Raji (cell line): ENCODE data around the gene ABLIM2.

Experiments used
- POLR2A ChIP-seq: IDR thresholded peaks from 2 replicates; pipeline ENCODE4 v1.6.1; 2011; ENCODE audit warnings: low read depth, low read length, control low read depth; ENCODE audit not compliant: insufficient read depth

The ABLIM2 gene

DNA sequence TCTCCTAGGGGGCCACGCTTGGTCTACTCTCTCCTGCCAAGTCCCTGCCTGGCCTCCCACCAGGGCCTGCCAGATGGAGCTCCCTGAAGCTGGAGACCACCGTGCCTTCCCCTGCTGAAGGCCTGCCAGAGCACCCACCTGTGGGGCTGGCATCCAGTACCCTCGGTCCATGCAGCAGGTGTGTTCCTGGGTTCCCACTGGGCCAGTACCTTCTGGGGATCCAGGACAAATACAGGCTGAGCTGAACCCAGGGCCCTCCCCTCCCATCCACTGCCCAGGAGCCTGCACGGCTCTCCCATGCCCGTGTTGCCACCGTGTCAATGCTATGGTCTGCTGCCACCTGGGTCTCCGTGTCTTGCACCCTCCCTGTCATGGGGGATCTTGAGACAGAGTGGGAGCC is 68.8 kb downstream of the ABLIM2 start:
- TF ChIP-seq POLR2A: no peak

GRCh38 chr4:8088966-8089491 is 69.6 kb downstream of the ABLIM2 start:
- no peak for TF ChIP-seq POLR2A

DNA sequence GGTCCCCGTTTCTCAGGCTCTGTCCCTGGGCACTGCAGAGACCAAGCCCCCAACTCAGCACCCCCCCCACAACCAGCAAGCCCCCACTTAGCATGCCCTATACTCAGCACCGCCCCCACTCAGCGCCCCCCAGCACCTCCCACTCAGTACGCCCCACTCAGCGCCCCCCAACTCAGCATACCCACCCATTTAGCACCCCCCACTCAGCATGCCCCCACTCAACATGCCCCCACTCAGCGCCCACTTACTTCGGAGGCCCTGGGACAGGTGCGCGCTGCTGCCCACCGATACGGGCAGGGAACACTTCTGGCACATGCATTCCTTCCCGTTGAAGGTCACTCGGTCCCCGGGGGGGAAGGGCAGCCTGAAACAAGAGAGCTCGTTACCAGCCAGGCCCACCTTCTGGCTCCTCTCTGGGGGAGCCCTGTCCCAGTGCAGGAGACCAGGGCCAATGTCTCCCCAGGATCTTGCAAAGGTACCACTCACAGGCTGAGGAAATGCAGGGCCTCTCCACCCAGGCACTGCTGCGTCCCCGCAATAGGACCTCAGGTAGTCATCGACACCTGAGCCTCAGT is 70.6 kb downstream of the ABLIM2 start:
- no peak for TF ChIP-seq POLR2A

DNA sequence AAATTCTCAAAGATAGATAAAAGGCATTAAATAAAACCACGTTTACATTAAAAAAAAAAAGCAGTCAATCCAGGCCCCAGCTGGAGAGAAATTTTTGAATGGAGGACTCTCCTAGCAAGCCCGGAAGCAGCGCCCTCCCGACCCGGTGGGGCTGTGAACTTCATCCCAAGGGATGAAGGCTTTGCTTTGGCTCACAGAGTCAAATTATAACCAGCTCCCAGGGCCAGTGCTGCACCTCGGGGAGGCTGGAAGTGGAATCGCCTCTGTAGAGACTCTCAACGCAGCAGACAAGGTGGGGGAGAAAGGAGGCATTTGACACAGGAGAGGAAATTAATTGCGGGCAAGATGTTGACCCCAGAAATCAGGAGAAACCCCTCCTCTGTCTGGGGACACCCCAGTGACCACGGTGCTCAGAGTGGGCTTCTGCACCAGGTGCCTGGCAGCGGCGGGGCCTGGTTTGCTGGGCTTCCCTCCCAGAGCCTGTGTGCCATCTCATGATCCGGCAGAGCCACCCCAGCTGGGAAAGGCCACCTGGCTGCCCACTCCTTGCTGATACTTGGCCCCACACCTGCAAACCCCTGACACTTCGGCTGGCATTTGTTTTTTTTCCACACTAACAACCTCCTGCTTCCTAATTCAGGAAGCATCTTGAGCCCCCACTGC is 71.7 kb downstream of the ABLIM2 start:
- TF ChIP-seq POLR2A: no peak

- no peak for TF ChIP-seq POLR2A
Measured at GRCh38 chr4:8085491-8086117, 73.0 kb downstream of the ABLIM2 start.

DNA sequence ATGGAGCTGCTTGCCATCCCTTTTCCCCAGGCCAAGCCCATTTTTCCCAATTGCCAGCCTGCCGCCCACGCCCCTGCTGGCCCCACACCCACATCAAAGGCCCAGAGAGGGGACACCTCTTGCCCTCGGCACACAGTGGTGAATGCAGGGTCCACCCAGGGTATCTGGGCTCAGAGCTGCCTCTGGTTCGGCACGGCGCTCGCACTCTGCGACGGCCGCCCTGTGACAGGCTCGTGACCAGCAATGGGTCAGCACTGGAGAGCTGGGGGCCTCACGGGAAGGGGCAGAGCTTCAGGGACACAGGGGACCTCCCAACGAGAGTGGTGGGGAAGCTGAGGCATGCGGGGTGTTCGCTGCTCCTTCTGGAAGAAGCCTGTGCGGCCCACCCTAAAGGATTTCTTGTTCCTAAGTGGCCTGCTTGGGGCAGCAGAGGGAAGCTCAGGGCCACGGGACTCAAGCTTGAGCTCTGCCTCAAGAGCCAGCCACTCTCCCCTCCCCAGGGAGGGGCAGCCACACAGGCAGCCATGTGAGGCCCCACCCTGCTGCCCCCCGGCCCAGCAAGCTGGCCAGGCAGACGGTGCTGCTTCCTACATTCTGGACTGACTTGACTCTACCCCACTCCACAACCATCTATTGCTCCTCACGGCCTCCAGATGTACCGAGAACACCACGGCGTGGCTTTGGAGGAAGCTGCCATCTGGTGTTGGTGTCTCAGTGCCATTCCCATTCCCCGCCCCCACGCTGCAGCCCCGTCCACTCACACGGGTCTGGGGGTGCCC is 73.7 kb downstream of the ABLIM2 start:
- TF ChIP-seq POLR2A: no peak

DNA sequence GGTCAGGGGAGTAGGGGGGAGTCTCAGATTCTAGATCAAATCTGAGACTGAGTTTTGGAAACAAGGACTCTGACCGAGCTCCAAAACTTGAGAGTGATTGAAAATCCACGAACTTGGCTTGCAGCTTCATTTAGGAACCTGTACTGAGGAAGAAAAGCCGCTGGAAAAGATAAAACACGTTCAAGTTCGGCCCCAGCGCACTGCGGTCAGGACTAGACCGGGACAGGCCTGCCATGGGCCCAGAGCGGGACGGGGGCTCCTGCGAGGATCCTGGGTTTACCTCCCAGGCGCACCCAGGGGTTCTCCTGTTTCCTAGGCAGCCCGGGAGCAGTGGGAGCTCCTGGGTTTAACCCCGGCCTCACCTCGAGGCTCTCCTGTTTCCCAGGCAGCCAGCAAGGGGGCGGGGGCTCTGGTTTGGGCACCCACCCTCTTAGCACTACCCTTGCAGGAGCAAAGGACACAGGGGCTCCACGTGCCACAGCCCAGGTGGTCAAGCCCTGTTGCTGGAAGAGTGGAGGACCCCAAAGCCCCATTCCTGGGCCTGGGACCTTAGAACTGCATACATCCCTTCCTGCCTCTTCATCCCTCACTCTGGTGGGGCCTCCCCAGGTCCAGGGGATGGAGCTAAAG is 74.5 kb downstream of the ABLIM2 start:
- TF ChIP-seq POLR2A: no peak

- no peak for TF ChIP-seq POLR2A
Measured at GRCh38 chr4:8083086-8083825, 75.4 kb downstream of the ABLIM2 start.

- no peak for TF ChIP-seq POLR2A
Measured at GRCh38 chr4:8082517-8083055, 76.0 kb downstream of the ABLIM2 start.

DNA sequence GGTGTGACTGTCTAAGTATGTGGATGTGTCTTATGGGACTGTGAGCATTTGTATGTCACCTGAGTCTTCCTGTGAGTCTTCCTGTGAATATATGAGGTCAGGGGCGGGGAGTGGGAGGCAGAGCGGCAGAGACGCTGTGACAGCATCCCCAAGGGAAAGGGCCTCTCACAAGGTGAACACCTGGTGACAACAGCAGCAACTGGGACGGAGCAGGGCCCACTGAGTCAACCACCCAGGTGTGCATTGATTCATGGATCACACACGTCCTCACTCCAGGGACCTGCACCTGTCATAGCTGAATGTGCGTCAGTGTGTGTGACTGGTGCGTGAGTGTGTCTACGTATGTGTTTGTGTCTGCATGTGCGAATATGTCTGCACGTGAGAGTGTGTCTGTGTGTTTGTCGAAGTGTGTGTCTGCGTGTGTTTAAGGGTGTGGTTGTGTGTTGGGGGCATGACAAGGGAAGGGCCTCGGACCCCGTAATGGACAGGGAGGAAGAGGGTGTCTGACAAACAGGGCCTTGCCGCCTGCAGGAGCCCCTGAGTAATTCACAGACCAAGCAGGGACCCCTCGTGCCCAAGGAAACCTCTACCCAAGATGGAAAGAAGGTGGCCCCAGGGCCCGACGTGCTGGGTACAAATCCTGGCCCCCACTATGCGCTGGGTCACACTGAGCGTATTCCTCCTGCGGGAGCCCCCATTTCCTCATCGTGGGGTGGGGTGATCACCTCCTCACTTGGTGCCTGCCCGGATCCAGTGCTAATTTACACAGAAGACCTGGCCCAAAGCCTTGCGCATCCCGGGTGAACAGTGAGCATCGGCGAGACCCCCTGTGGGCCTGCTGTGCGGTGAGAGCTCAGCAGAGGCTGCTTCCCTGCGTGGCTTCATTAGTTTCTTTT is 76.7 kb downstream of the ABLIM2 start:
- TF ChIP-seq POLR2A: no peak

DNA sequence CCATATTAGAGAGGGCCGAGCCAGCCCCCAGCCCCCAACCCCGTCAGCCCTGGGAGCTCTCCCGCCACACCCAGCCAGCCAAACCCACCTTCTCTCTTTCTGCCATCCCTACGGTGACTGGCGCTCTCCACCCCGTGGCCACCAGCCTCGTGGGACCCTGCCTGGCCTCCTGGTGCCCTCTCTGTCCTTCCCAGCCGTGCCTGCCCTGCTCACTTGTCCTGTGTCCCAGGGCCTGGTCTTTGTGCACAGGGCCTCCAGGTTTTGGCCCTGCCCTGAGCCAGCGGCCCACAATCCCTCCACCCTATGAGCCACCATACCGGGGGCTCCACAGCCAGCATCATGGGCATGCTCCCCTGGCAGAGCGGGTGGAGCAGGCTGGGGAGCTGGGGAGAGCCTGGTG is 77.4 kb downstream of the ABLIM2 start:
- no peak for TF ChIP-seq POLR2A

- TF ChIP-seq POLR2A: no peak
Measured at GRCh38 chr4:8080754-8081065, 77.9 kb downstream of the ABLIM2 start.
